ENCODE data around the gene GAS2L1. TPM values are rescaled to one million over a fixed set of nuclear protein-coding genes. Genes with fewer than 3 reads are reported as not detected.

Gene GAS2L1
- total and polyA plus RNA-seq, 2 experiments from 2014 or later, result 5.2 to 9.5 TPM

GRCh38 chr22:29348956-29349355 is 42.5 kb downstream of the GAS2L1 start (continued):
- no peak for TF ChIP-seq ZNF462 (CRISPR knock-in tag; IDR thresholded peaks at IDR 0.05)

- Mint-ChIP-seq H3K9me3 (no peaks in the 10 kb centered on the region), H3K4me1 (no peaks in the 10 kb centered on the region), H3K4me3 (no peak overlapping the region), H3K27ac (no peak overlapping the region), H3K36me3 (ENCODE audit: low read depth) (peaks cover 65% of the 10 kb centered on the region), H3K27me3 (ENCODE audit: insufficient read depth, low read depth, poor library complexity) (peaks cover 2% of the 10 kb centered on the region)
- Histone ChIP-seq H3K27me3 (ENCODE audit: insufficient read depth) (no peaks in the 10 kb centered on the region), H4K20me1 (replicated peaks; ENCODE audit: insufficient read depth) (peaks cover 3% of the 10 kb centered on the region; the same call in 1 of the 2 replicates), H3K9me2 (ENCODE audit: insufficient read depth) (no peaks in the 10 kb centered on the region), H3K79me2 (replicated peaks; ENCODE audit: insufficient read depth) (no peaks in the 10 kb centered on the region), H3F3A (replicated peaks; ENCODE audit: low read depth) (no peaks in the 10 kb centered on the region), H3K4me3 (no peak overlapping the region), H3K27ac (ENCODE audit: low read depth) (no peak overlapping the region), H3K36me3 (ENCODE audit: insufficient read depth) (peaks cover 15% of the 10 kb centered on the region), H3K4me1 (ENCODE audit: insufficient read depth) (no peaks in the 10 kb centered on the region), H3K4me2 (no peak overlapping the region), H2AFZ (no peak overlapping the region)
- TF ChIP-seq STAT1 (IDR thresholded peaks at IDR 0.05; ENCODE audit: unreplicated experiment), result no peak
- no peak for ATAC-seq
- no peak for DNase-seq (ENCODE audit: low spot score)
These were observed 44.6 kb downstream of the GAS2L1 start for GRCh38 chr22:29351042-29351441.

- H3K9me2 ChIP-seq (ENCODE audit: insufficient read depth), result no peaks in the 10 kb centered on the region
- H4K20me1 ChIP-seq (replicated peaks; ENCODE audit: insufficient read depth), result peaks cover 3% of the 10 kb centered on the region; the same call in 1 of the 2 replicates
- no peak overlapping the region for H3K4me3 ChIP-seq
- H2AFZ ChIP-seq, result no peak overlapping the region
- no peak overlapping the region for H3K4me2 ChIP-seq
- Mint-ChIP-seq H3K36me3 (ENCODE audit: low read depth) (peaks cover 63% of the 10 kb centered on the region), H3K4me3 (no peak overlapping the region), H3K27me3 (ENCODE audit: insufficient read depth, low read depth, poor library complexity) (peaks cover 4% of the 10 kb centered on the region), H3K4me1 (no peaks in the 10 kb centered on the region), H3K9me3 (no peaks in the 10 kb centered on the region), H3K27ac (no peak overlapping the region)
- TF ChIP-seq, protein P1, sequence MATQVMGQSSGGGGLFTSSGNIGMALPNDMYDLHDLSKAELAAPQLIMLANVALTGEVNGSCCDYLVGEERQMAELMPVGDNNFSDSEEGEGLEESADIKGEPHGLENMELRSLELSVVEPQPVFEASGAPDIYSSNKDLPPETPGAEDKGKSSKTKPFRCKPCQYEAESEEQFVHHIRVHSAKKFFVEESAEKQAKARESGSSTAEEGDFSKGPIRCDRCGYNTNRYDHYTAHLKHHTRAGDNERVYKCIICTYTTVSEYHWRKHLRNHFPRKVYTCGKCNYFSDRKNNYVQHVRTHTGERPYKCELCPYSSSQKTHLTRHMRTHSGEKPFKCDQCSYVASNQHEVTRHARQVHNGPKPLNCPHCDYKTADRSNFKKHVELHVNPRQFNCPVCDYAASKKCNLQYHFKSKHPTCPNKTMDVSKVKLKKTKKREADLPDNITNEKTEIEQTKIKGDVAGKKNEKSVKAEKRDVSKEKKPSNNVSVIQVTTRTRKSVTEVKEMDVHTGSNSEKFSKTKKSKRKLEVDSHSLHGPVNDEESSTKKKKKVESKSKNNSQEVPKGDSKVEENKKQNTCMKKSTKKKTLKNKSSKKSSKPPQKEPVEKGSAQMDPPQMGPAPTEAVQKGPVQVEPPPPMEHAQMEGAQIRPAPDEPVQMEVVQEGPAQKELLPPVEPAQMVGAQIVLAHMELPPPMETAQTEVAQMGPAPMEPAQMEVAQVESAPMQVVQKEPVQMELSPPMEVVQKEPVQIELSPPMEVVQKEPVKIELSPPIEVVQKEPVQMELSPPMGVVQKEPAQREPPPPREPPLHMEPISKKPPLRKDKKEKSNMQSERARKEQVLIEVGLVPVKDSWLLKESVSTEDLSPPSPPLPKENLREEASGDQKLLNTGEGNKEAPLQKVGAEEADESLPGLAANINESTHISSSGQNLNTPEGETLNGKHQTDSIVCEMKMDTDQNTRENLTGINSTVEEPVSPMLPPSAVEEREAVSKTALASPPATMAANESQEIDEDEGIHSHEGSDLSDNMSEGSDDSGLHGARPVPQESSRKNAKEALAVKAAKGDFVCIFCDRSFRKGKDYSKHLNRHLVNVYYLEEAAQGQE (IDR thresholded peaks at IDR 0.05; ENCODE audit: unreplicated experiment), result no peak
- TF ChIP-seq POLR2AphosphoS5 (IDR thresholded peaks at IDR 0.05; ENCODE audit: low read depth), result no peak
- H3K27ac ChIP-seq (ENCODE audit: low read depth), result no peak overlapping the region
- H3K79me2 ChIP-seq (replicated peaks; ENCODE audit: insufficient read depth), result no peaks in the 10 kb centered on the region
- no peaks in the 10 kb centered on the region for H3K27me3 ChIP-seq (ENCODE audit: insufficient read depth)
- no peaks in the 10 kb centered on the region for H3K4me1 ChIP-seq (ENCODE audit: insufficient read depth)
- H3K36me3 ChIP-seq (ENCODE audit: insufficient read depth), result peaks cover 15% of the 10 kb centered on the region
- H3F3A ChIP-seq (replicated peaks; ENCODE audit: low read depth), result no peaks in the 10 kb centered on the region
- no peak for DNase-seq (ENCODE audit: low spot score)
- ATAC-seq, result no peak
These were observed 45.4 kb downstream of the GAS2L1 start for GRCh38 chr22:29351891-29352290.

All from GM23338 (cell line).